HG03575 (cell line): ENCODE data around the gene BLOC1S4.
"Not testable (repeated sequence)": the region's sequence is repeated elsewhere in the genome, so short reads cannot be mapped to it uniquely, and the experiment has no call there.

Experiments used
- ATAC-seq: cut with Tn5 transposase; IDR thresholded peaks from one replicate; pipeline ENCODE4 v1.9.1; 2021; ENCODE audit not compliant: unreplicated experiment, insufficient number of reproducible peaks, low FRiP score; ENCODE audit errors: extremely low read depth

Gene BLOC1S4

GRCh38 chr4:6710996-6711395 lies 5.0 kb upstream of the BLOC1S4 start:
- no peak for ATAC-seq

- no peak for ATAC-seq
Observed at GRCh38 chr4:6714954-6715353, 1.0 kb upstream of the BLOC1S4 start.

DNA sequence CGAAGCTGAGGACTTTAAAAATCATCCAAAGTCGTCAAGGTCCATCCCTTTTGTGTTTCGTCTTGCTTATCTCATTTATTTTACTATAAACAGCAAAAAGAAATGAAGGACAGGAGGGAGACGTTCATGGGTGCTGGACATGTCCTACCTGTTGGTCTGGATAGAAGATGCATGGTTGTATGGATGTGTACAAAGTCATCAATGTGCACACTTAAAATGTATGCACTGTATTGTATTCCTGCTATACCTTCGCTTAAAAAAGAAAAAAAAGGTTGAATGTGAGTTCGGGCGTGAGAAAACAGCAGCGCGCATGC lies 313 bp upstream of the BLOC1S4 start:
- no peak for ATAC-seq

- ATAC-seq: no peak
Observed at GRCh38 chr4:6716958-6717655, 1.1 kb downstream of the BLOC1S4 start.

- ATAC-seq: no peak
Observed at GRCh38 chr4:6718932-6719610, 3.1 kb downstream of the BLOC1S4 start.

DNA sequence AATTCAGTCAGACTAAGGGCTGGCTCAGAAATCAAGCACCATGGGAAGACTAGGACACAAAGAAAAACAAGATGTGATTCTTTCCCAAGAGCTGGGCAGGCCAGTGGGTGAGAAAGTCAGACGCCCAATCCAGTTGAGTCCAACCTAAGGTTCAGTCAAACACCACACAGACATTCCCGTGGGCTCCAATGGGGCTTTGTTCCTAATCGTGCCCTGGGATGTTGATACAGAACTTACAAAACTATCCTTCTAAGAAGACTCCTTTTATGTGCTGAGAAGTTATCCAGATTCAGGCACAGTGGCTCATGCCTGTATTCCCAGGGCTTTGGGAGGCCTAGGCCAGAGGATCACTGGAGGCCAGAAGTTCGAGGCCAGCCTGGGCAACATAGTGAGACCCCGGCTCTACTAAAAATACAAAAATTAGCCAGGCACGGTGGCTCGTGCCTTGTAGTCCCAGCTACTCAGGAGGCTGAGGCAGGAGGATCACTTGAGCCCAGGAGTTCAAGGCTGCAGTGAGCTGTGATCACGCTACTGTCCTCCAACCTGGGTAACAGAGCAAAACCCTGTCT lies 3.7 kb downstream of the BLOC1S4 start:
- no peak for ATAC-seq

- ATAC-seq: no peak
Observed at GRCh38 chr4:6720202-6720699, 4.3 kb downstream of the BLOC1S4 start.

DNA sequence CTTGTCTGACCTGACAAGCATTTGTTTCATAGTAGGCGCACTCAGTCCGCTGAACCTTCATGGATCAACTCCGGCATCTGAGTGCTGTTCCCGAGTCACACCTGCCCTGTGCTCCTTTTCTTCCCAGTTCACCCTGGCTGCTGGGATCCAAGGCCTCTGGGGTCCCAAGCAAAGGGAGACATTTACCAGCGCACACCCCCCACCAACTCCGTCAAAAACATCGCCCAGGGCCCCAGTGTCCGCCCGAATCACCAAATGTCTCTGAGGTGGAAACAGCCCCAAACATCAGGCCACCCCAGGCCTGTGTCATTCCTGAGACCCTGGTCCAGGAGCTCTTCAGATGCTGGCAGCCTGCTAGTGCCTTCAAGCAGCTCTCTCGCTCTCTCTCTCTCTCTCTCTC lies 5.1 kb downstream of the BLOC1S4 start:
- no peak for ATAC-seq

GRCh38 chr4:6722891-6723290 lies 6.9 kb downstream of the BLOC1S4 start:
- ATAC-seq: no peak

GRCh38 chr4:6723851-6724250 lies 7.9 kb downstream of the BLOC1S4 start:
- ATAC-seq: no peak

- ATAC-seq: no peak
Observed at GRCh38 chr4:6724421-6725111, 8.6 kb downstream of the BLOC1S4 start.

DNA sequence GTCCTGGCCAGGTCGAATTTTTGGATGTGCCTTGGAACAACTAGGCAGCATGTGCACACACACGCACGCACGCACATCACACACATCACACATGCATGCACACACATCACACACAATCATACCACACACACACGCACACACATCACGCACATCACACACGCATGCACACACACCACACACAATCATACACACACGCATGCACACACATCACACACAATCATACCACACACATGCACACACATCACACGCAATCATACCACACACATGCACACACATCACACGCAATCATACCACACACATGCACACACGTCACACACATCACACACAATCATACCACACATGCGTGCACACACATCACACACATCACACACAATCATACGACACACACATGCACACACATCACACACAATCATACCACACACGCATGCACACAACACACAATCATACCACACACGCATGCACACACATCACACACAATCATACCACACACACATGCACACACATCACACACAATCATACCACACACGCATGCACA lies 9.5 kb downstream of the BLOC1S4 start:
- not testable (repeated sequence) for ATAC-seq

DNA sequence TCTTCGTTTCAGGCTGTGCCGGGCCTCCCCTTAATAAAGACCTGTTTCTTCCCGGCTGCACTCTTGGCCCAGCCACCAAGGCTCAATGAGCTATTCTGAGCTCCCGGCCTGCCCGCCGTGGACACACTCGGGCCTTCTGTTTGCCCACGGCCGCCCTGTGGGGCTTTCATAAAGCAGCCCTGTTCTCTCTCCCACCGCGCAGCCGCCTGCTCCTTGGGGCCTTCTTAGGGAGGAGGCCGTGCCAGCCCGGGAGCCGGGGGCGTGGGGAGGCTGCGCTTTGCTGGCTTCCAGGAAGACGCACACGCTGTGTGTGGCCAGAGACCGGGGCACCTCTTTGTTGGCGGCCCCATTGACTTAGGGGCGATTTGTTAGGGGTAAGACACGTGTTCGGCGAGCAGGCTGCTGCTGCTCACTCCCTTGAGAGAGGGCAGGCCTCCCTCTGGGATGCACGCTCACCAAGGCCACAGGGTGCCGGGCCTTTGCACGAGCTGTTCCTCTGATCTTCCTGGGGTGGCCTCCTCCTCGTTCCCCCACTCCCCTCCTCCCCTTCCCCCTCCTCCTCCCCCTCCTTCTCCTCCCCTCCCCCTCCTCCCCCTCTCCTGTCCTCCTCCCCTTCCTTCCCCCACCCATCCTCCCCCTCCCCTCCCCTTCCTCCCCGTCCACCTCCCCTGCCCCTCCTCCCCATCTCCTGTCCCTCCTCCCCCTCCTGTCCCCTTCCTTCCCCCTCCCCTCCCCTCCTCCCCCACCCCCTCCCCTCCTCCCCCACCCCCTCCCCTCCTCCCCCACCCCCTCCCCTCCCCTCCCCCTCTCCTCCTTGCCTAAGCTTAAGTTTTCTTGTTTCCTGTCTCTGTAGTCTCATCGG lies 11.3 kb downstream of the BLOC1S4 start:
- no peak for ATAC-seq

- ATAC-seq: no peak
Observed at GRCh38 chr4:6727943-6728250, 11.9 kb downstream of the BLOC1S4 start.

DNA sequence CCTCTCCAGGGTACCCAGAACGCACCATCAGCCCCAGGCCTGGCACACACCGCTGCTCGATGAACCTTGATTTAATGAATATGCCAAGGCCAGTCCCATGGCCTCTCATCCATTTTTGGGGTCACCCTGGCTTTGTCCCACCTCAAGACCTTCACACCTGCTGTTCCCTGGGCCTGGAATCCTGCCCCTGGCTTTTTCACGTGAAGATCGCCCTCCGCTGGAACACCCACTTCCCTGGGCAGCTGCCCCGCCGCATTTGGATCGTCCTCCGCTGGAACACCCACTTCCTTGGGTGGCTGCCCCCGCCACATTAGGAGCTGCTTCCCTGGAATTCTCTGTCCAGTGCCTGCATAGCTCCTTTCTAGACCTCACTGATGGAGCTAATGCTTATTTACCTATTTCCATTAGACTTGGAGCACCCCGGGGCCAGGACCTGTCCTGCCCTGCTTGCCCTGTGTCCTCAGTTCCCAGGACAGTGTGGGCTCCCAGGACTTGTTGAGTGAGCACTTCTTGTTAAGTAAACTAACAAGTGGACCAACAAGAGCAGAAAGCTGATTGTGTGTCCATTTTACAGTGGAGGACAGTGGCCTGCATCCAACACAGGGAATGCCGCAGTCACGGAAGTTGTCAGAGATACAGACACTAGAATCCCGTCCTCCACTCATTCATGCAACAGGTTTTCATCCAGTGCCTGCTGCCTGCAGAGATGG lies 12.5 kb downstream of the BLOC1S4 start:
- ATAC-seq: no peak

- no peak for ATAC-seq
Observed at GRCh38 chr4:6730603-6731317, 14.8 kb downstream of the BLOC1S4 start.

DNA sequence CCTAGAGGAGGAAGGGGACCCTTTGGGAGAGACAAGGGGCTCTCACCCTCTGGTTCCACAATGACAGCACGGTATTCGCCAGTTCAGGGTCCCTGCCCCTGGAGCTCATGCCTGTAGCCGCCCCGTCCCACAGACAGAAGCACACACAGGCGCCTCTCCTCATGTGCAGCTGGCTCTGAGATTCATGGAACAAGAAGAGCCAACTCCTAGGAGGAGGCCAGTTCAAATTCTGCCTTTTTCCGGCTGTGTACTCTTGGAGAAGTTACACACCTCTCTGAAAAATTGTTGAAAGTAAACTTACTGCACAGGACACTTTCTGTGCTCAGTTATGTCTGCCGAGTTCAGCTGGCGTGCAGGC lies 15.3 kb downstream of the BLOC1S4 start:
- ATAC-seq: no peak

DNA sequence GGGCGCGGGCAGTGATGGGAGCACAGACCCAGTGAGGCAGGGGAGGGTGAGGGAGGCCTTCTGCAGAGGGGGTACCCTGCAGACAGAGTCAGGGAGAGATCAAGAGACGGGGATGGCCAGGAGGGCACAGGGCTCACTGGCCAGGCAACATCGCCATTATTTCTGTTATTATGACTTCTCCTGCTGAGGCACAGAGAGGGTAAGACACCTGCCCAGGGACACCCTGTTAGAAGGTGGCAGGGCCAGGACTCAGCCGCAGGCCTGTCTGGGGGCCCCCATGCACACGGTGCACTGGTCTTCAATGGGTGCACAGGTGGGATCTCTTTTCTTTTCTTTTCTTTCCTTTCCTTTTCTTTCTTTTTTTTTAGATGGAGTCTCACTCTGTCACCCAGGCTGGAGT lies 15.8 kb downstream of the BLOC1S4 start:
- no peak for ATAC-seq
